HUES48 (cell line): ENCODE data around the gene CXCR5.
A peak's percentile ranks its signal among the peaks of the same experiment; 100 is the strongest.

Source experiments
- H3K27ac ChIP-seq: one replicate; pipeline ENCODE4 v1.7.0; 2013; ENCODE audit warnings: low read depth, low read length, inconsistent platforms
- H3K27me3 ChIP-seq: 2 replicates; pipeline ENCODE4 v1.6.1; 2013; ENCODE audit warnings: mild to moderate bottlenecking, low read length; ENCODE audit not compliant: control insufficient read depth, insufficient read depth
- H3K36me3 ChIP-seq: 2 replicates; pipeline ENCODE4 v1.6.1; 2013; ENCODE audit warnings: low read length; ENCODE audit not compliant: control insufficient read depth, insufficient read depth
- H3K4me1 ChIP-seq: 2 replicates; pipeline ENCODE4 v1.6.1; 2013; ENCODE audit warnings: mild to moderate bottlenecking, low read length; ENCODE audit not compliant: control insufficient read depth, insufficient read depth
- H3K4me3 ChIP-seq: 2 replicates; pipeline ENCODE4 v1.5.1; 2013; ENCODE audit warnings: mild to moderate bottlenecking, low read depth, low read length
- H3K9ac ChIP-seq: 2 replicates; pipeline ENCODE4 v1.6.1; 2013; ENCODE audit warnings: mild to moderate bottlenecking, low read depth, low read length, moderate library complexity
- H3K9me3 ChIP-seq: 2 replicates; pipeline ENCODE4 v1.6.1; 2013; ENCODE audit warnings: low read length; ENCODE audit not compliant: control insufficient read depth, insufficient read depth

Gene CXCR5

DNA sequence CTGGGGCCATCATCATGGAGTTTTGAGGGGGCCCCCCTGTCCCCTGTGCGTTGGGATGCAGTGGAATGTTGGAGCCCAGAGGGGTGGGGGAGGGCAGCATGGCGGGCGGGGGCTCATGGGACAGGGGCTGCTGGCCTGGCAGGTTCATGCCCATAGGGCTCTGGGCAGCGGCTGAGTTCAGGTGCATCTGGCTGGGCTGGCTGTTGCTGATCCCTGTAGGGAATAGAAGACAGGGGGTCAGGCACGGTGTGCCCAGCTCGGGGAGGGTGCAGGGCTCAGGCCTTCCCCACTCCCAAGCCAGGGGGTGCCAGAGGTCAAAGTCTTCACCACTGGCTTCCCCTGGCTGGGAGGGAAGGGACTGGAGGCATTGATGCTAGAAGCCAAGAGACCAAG lies 15.6 kb downstream of the CXCR5 start:
- peaks cover 55% of the 10 kb centered on the region for H3K36me3 ChIP-seq
- H3K27me3 ChIP-seq, result no peaks in the 10 kb centered on the region
- H3K27ac ChIP-seq, result no peak overlapping the region
- H3K4me1 ChIP-seq, result peaks cover 26% of the 10 kb centered on the region
- H3K4me3 ChIP-seq, result no peak overlapping the region
- no peaks in the 10 kb centered on the region for H3K9me3 ChIP-seq
- no peak overlapping the region for H3K9ac ChIP-seq

DNA sequence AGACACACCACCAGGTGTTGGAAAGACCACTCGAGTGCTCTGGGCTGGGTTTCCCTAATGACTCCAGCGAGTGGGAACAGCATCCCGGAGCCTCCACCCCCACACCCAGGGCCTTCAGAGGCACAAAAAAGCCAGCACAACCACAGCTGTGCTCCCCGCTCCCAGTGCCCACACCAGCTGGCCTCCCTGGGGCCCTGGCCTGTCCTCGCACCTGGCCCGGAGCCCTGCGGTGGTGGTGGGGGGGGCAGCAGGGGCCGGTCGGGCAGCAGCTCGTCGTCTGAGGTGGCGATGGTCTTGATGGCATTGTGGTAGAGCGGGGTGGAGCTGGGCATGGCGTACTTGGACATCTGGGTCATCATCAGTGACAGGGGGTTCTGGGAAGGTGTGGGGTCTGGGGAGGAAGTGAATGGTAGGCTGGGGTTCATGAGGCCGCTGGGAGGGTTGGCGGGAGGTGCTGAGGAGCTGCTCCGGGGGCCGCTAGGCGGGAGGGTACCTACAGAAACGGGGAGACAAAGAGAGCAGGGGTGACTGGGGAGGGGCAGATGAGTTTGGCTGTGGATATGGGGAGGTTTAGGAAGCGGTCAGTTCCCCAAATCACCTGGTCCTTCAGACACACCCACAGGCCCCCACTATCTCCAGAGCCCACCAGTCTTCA lies 16.1 kb downstream of the CXCR5 start:
- H3K9me3 ChIP-seq, result no peaks in the 10 kb centered on the region
- H3K36me3 ChIP-seq, result peaks cover 60% of the 10 kb centered on the region
- no peaks in the 10 kb centered on the region for H3K27me3 ChIP-seq
- H3K4me1 ChIP-seq, result peaks cover 26% of the 10 kb centered on the region
- no peak overlapping the region for H3K9ac ChIP-seq
- no peak overlapping the region for H3K27ac ChIP-seq
- H3K4me3 ChIP-seq, result no peak overlapping the region

- Histone ChIP-seq H3K27ac (no peak overlapping the region), H3K9me3 (no peaks in the 10 kb centered on the region), H3K27me3 (no peaks in the 10 kb centered on the region), H3K4me1 (peaks cover 22% of the 10 kb centered on the region), H3K9ac (no peak overlapping the region), H3K4me3 (no peak overlapping the region), H3K36me3 (peaks cover 64% of the 10 kb centered on the region)
These were observed 17.1 kb downstream of the CXCR5 start for GRCh38 chr11:118900535-118901384.

- no peak overlapping the region for H3K27ac ChIP-seq
- H3K27me3 ChIP-seq, result no peaks in the 10 kb centered on the region
- peaks cover 74% of the 10 kb centered on the region for H3K36me3 ChIP-seq
- H3K4me3 ChIP-seq, result no peak overlapping the region
- H3K4me1 ChIP-seq, result peaks cover 14% of the 10 kb centered on the region
- H3K9ac ChIP-seq, result no peak overlapping the region
- H3K9me3 ChIP-seq, result no peaks in the 10 kb centered on the region
These were observed 18.0 kb downstream of the CXCR5 start for GRCh38 chr11:118901494-118902335.

DNA sequence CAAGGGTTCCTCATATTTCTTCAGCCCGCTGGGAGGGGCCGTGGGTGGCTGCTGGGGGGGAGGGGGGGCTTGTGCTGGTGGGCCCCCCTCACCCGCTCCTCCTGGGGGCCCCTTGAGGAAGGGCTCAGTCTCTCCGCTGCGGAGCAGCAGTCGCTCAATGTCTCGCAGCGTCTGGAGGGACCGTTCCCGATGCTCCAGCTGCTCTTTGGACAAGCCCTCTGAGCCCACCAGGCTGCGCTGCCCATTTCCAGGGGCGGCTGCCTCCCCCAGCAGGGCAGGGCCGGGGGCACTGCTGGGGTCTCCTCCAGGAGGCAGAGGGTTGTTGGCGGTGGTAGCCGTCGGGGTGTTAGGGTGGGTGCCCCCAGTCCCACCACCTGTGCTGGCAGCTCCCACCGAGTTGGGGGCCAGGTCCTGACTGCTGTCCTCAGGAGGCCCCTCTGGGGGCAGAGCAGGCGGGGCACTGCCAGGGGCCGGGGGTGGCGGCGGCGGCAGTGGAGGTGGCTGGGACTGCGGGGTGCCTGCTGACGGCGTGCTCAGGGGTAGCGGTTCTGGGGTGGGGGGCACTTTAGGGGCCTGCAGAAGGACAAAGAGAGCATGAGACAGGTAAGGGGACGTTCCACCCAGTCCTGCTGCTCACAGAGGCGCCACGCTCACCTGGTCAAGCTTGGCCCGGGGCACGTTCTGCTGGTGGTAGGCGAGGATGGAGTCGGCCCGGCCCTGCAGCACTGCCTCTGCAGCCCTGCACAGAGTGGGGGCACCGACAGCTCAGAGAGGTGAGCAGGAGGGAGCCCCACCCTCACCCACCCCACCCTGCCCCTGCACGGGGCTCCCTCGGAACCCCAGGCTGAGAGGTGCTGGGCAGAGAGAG lies 18.9 kb downstream of the CXCR5 start:
- Histone ChIP-seq H3K4me3 (no peak overlapping the region), H3K4me1 (peaks cover 12% of the 10 kb centered on the region), H3K27me3 (no peaks in the 10 kb centered on the region), H3K36me3 (peaks cover 76% of the 10 kb centered on the region), H3K9me3 (no peaks in the 10 kb centered on the region), H3K27ac (no peak overlapping the region), H3K9ac (no peak overlapping the region)

GRCh38 chr11:118903204-118904015 lies 19.7 kb downstream of the CXCR5 start:
- Histone ChIP-seq H3K27ac (no peak overlapping the region), H3K36me3 (peaks cover 76% of the 10 kb centered on the region), H3K4me3 (no peak overlapping the region), H3K9ac (no peak overlapping the region), H3K9me3 (no peaks in the 10 kb centered on the region), H3K4me1 (peaks cover 19% of the 10 kb centered on the region), H3K27me3 (no peaks in the 10 kb centered on the region)

GRCh38 chr11:118907051-118908042 lies 23.7 kb downstream of the CXCR5 start:
- Histone ChIP-seq H3K27ac (peak overlapping the region; percentile 46), H3K4me3 (peak overlapping the region; percentile 16; the same call in 1 of the 2 replicates), H3K4me1 (peaks cover 42% of the 10 kb centered on the region), H3K27me3 (no peaks in the 10 kb centered on the region), H3K9ac (no peak overlapping the region), H3K36me3 (peaks cover 40% of the 10 kb centered on the region), H3K9me3 (no peaks in the 10 kb centered on the region)

GRCh38 chr11:118908264-118908663 lies 24.6 kb downstream of the CXCR5 start:
- Histone ChIP-seq H3K27ac (no peak overlapping the region), H3K36me3 (peaks cover 32% of the 10 kb centered on the region), H3K4me3 (no peak overlapping the region), H3K27me3 (no peaks in the 10 kb centered on the region), H3K9me3 (no peaks in the 10 kb centered on the region), H3K4me1 (peaks cover 51% of the 10 kb centered on the region), H3K9ac (no peak overlapping the region)
